Measurements from ENCODE around the gene ZNF768. TPM values are rescaled to one million over a fixed set of nuclear protein-coding genes. Genes with fewer than 3 reads are reported as not detected.

Gene ZNF768
- total RNA-seq, 1 donor from 2014 or later, result 30.7 TPM

GRCh38 chr16:30566531-30566930 is 40.2 kb upstream of the ZNF768 start:
- no peaks in the 10 kb centered on the region for H3K27me3 ChIP-seq
- intact Hi-C loops (cut with DNase I), result no loop called here
- H3K4me1 ChIP-seq, result peaks cover 53% of the 10 kb centered on the region
- TF ChIP-seq POLR2AphosphoS5 (IDR thresholded peaks at IDR 0.05; ENCODE audit: insufficient read depth in 1 of 2, low read depth in 1 of 2) (no peak), CTCF (IDR thresholded peaks at IDR 0.05) (no peak)
- no peak for DNase-seq (ENCODE audit: extremely low spot score in 2 of 2)
- no peaks in the 10 kb centered on the region for H3K9me3 ChIP-seq
- H3K4me3 ChIP-seq, result no peak overlapping the region
- H3K36me3 ChIP-seq, result no peaks in the 10 kb centered on the region
- peak overlapping the region; percentile 75 for H3K27ac ChIP-seq

GRCh38 chr16:30565984-30566383 is 39.6 kb upstream of the ZNF768 start:
- no peak for DNase-seq (ENCODE audit: extremely low spot score in 2 of 2)
- TF ChIP-seq CTCF (IDR thresholded peaks at IDR 0.05) (no peak), POLR2A (IDR thresholded peaks at IDR 0.05) (no peak), POLR2AphosphoS5 (IDR thresholded peaks at IDR 0.05; ENCODE audit: insufficient read depth in 1 of 2, low read depth in 1 of 2) (no peak)
- no peaks in the 10 kb centered on the region for H3K9me3 ChIP-seq
- H3K36me3 ChIP-seq, result no peaks in the 10 kb centered on the region
- no peak overlapping the region for H3K27ac ChIP-seq
- H3K27me3 ChIP-seq, result no peaks in the 10 kb centered on the region
- no peak overlapping the region for H3K4me3 ChIP-seq
- intact Hi-C loops (cut with DNase I), result no loop called here
- peaks cover 57% of the 10 kb centered on the region for H3K4me1 ChIP-seq

GRCh38 chr16:30565526-30565925 is 39.2 kb upstream of the ZNF768 start:
- Histone ChIP-seq H3K27me3 (no peaks in the 10 kb centered on the region), H3K4me3 (no peak overlapping the region), H3K4me1 (peaks cover 54% of the 10 kb centered on the region), H3K36me3 (no peaks in the 10 kb centered on the region), H3K27ac (no peak overlapping the region), H3K9me3 (no peaks in the 10 kb centered on the region)
- TF ChIP-seq POLR2A (IDR thresholded peaks at IDR 0.05) (no peak), CTCF (IDR thresholded peaks at IDR 0.05) (no peak), POLR2AphosphoS5 (IDR thresholded peaks at IDR 0.05; ENCODE audit: insufficient read depth in 1 of 2, low read depth in 1 of 2) (no peak)
- intact Hi-C loops (cut with DNase I), result no loop called here
- DNase-seq (ENCODE audit: extremely low spot score in 2 of 2), result no peak

- Histone ChIP-seq H3K36me3 (no peaks in the 10 kb centered on the region), H3K4me1 (peaks cover 27% of the 10 kb centered on the region), H3K27ac (peak overlapping the region; percentile 51), H3K27me3 (no peaks in the 10 kb centered on the region), H3K4me3 (peak overlapping the region in 1 of 2 donors; percentile 43), H3K9me3 (no peaks in the 10 kb centered on the region)
- no peak for DNase-seq (ENCODE audit: extremely low spot score in 2 of 2)
- intact Hi-C loops (cut with DNase I), result no loop called here
- TF ChIP-seq POLR2AphosphoS5 (IDR thresholded peaks at IDR 0.05; ENCODE audit: insufficient read depth in 1 of 2, low read depth in 1 of 2) (no peak), POLR2A (IDR thresholded peaks at IDR 0.05) (no peak), CTCF (IDR thresholded peaks at IDR 0.05) (no peak)
Observed at GRCh38 chr16:30562021-30562420, 35.7 kb upstream of the ZNF768 start.

GRCh38 chr16:30561089-30561816 is 34.9 kb upstream of the ZNF768 start:
- Histone ChIP-seq H3K9me3 (no peaks in the 10 kb centered on the region), H3K4me3 (peak overlapping the region; percentile 43 to 62), H3K36me3 (no peaks in the 10 kb centered on the region), H3K27me3 (no peaks in the 10 kb centered on the region), H3K4me1 (peaks cover 27% of the 10 kb centered on the region), H3K27ac (peak overlapping the region; percentile 51)
- no peak for DNase-seq (ENCODE audit: extremely low spot score in 2 of 2)
- intact Hi-C loops (cut with DNase I), result no loop called here
- peak in 1 of 2 donors; percentile 52 for TF ChIP-seq POLR2AphosphoS5 (IDR thresholded peaks at IDR 0.05; ENCODE audit: insufficient read depth in 1 of 2, low read depth in 1 of 2)
- no peak for TF ChIP-seq CTCF (IDR thresholded peaks at IDR 0.05)

Data from vagina (tissue), 2 donors.